IMR-90 (cell line): ENCODE data around the gene ANKRD40CL.

ENCODE experiments used
- CEBPB ChIP-seq: IDR thresholded peaks from 2 replicates; pipeline ENCODE4 v1.6.1; 2012; ENCODE audit warnings: low read depth, low read length, improper control_type of control experiment
- CHD1 ChIP-seq: IDR thresholded peaks from 2 replicates; pipeline ENCODE4 v1.6.1; 2012; ENCODE audit warnings: low read depth, low read length, improper control_type of control experiment
- FOS ChIP-seq: fragments of 150-350 bp; IDR thresholded peaks from 2 replicates; pipeline ENCODE4 v1.6.1; 2016; ENCODE audit warnings: low read depth, low read length
- MAZ ChIP-seq: IDR thresholded peaks from 2 replicates; pipeline ENCODE4 v1.6.1; 2012; ENCODE audit warnings: low read depth, mild to moderate bottlenecking, low read length, improper control_type of control experiment, moderate library complexity, borderline replicate concordance
- MXI1 ChIP-seq: IDR thresholded peaks from 2 replicates; pipeline ENCODE4 v1.6.1; 2012; ENCODE audit warnings: low read depth, mild to moderate bottlenecking, low read length, moderate library complexity, borderline replicate concordance
- NFE2L2 ChIP-seq: fragments of 150-350 bp; IDR thresholded peaks from 2 replicates; pipeline ENCODE4 v1.6.1; 2016; ENCODE audit warnings: low read depth, mild to moderate bottlenecking, low read length
- POLR2A ChIP-seq: IDR thresholded peaks from 2 replicates; pipeline ENCODE4 v1.6.1; 2012; ENCODE audit warnings: mild to moderate bottlenecking, low read depth, low read length
- RAD21 ChIP-seq: IDR thresholded peaks from 2 replicates; pipeline ENCODE4 v1.6.1; 2012; ENCODE audit warnings: low read length, improper control_type of control experiment
- RCOR1 ChIP-seq: IDR thresholded peaks from 2 replicates; pipeline ENCODE4 v1.6.1; 2012; ENCODE audit warnings: mild to moderate bottlenecking, low read length, improper control_type of control experiment; ENCODE audit not compliant: insufficient replicate concordance
- RFX5 ChIP-seq: IDR thresholded peaks from 2 replicates; pipeline ENCODE4 v1.8.0; 2012; ENCODE audit warnings: low read depth, mild to moderate bottlenecking, low read length, moderate library complexity
- SMC3 ChIP-seq: fragments of 150-350 bp; IDR thresholded peaks from 2 replicates; pipeline ENCODE4 v1.6.1; 2016; ENCODE audit warnings: low read depth, mild to moderate bottlenecking, antibody characterized with exemption, low read length, moderate library complexity
- TF ChIP-seq, protein P1 (sequence below): conservative IDR thresholded peaks from 2 replicates; pipeline ENCODE4 v1.5.1; 2012; ENCODE audit warnings: mild to moderate bottlenecking, low read depth, low read length, improper control_type of control experiment
- TF ChIP-seq, protein P2 (sequence below): fragments of 150-350 bp; IDR thresholded peaks from 2 replicates; pipeline ENCODE4 v1.6.1; 2017; ENCODE audit warnings: mild to moderate bottlenecking, antibody characterized with exemption, low read length, low read depth

DNA sequence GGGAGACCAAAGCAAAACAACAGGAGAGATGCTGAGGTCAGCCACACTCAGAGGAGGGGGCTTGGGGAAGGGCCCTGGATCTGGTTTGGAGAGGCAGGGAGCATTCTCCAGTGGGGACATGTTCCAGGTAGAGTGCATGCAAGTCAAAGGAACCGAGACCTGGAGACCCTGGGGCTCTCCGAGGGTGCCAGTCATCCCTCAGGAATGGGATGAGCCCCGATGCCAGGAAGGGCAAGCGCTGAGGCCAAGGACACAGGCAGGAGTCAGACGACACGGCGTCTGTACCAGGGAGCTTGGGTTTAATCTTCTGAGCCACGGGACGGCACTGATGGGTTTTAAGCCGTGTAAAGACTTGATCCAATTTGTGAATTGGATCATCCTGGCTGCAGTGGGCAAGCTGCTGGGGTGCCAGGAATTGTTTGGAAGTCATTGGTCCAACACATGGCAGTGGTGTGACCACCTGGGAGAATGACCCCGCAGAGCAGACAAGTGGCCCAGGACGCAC lies 32.9 kb upstream of the ANKRD40CL start:
- TF ChIP-seq MAZ = no peak
- TF ChIP-seq SMC3 = no peak
- TF ChIP-seq, protein P1, sequence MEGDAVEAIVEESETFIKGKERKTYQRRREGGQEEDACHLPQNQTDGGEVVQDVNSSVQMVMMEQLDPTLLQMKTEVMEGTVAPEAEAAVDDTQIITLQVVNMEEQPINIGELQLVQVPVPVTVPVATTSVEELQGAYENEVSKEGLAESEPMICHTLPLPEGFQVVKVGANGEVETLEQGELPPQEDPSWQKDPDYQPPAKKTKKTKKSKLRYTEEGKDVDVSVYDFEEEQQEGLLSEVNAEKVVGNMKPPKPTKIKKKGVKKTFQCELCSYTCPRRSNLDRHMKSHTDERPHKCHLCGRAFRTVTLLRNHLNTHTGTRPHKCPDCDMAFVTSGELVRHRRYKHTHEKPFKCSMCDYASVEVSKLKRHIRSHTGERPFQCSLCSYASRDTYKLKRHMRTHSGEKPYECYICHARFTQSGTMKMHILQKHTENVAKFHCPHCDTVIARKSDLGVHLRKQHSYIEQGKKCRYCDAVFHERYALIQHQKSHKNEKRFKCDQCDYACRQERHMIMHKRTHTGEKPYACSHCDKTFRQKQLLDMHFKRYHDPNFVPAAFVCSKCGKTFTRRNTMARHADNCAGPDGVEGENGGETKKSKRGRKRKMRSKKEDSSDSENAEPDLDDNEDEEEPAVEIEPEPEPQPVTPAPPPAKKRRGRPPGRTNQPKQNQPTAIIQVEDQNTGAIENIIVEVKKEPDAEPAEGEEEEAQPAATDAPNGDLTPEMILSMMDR = no peak
- TF ChIP-seq POLR2A = no peak
- TF ChIP-seq MXI1 = no peak
- no peak for TF ChIP-seq CHD1
- TF ChIP-seq RFX5 = no peak
- no peak for TF ChIP-seq RAD21
- no peak for TF ChIP-seq NFE2L2
- TF ChIP-seq CEBPB = no peak
- no peak for TF ChIP-seq RCOR1
- no peak for TF ChIP-seq FOS
- TF ChIP-seq, protein P2, sequence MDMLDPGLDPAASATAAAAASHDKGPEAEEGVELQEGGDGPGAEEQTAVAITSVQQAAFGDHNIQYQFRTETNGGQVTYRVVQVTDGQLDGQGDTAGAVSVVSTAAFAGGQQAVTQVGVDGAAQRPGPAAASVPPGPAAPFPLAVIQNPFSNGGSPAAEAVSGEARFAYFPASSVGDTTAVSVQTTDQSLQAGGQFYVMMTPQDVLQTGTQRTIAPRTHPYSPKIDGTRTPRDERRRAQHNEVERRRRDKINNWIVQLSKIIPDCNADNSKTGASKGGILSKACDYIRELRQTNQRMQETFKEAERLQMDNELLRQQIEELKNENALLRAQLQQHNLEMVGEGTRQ = no peak
